ENCODE measurements around the gene FGF12. TPM values are rescaled to one million over a fixed set of nuclear protein-coding genes. Genes with fewer than 3 reads are reported as not detected.

The FGF12 gene
- total RNA-seq, 2 experiments from 2014 or later = not detected

- H3K36me3 Mint-ChIP-seq (ENCODE audit: low read depth) = no peaks in the 10 kb centered on the region
- H3K4me1 Mint-ChIP-seq = no peaks in the 10 kb centered on the region
- H3K4me3 Mint-ChIP-seq = no peak overlapping the region
- no peak overlapping the region for H3K27ac Mint-ChIP-seq
- POLR2A ChIA-PET = no interaction called here
- no peaks in the 10 kb centered on the region for H3K9me3 Mint-ChIP-seq
- CTCF ChIA-PET = interaction anchor here (0.6 kb wide), 1 partner anchor 985 kb away, joined by 3 read pairs; no protein-coding TSS in a partner anchor
- H3K27me3 Mint-ChIP-seq = peaks cover 6% of the 10 kb centered on the region
- DNase-seq = no peak
Observed at GRCh38 chr3:192433704-192434103, 293.6 kb downstream of the FGF12 start.

DNA sequence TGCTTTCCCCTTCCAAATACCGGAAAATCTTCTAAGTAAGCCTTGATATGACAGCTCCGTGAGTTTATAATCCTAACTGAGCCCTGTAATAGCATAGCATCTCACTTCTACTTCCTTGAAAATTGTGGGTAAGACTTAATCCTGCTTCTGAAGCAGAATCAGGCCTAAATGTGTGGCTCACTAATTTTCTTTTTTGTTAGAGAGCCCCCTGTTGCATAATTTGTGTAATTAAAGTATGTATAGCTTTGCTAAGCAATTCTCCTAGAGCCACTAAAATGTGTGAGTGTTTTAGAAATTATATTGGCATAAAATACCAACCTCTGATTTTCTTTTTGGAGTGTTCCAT is 304.4 kb downstream of the FGF12 start:
- no peak overlapping the region for H3K27ac Mint-ChIP-seq
- ChIA-PET POLR2A (no interaction called here), CTCF (interaction anchor here (0.7 kb wide), 1 partner anchor 26 kb away, joined by 3 read pairs; no protein-coding TSS in a partner anchor)
- no peaks in the 10 kb centered on the region for H3K9me3 Mint-ChIP-seq
- H3K4me3 Mint-ChIP-seq = no peak overlapping the region
- DNase-seq = no peak
- no peaks in the 10 kb centered on the region for H3K4me1 Mint-ChIP-seq
- peaks cover under 1% of the 10 kb centered on the region for H3K27me3 Mint-ChIP-seq
- H3K36me3 Mint-ChIP-seq (ENCODE audit: low read depth) = no peaks in the 10 kb centered on the region

- H3K27me3 Mint-ChIP-seq = no peaks in the 10 kb centered on the region
- ChIA-PET POLR2A (no interaction called here), CTCF (interaction anchor here (0.7 kb wide), 1 partner anchor 25 kb away, joined by 3 read pairs; no protein-coding TSS in a partner anchor)
- DNase-seq = no peak
- H3K27ac Mint-ChIP-seq = no peak overlapping the region
- no peaks in the 10 kb centered on the region for H3K4me1 Mint-ChIP-seq
- no peak overlapping the region for H3K4me3 Mint-ChIP-seq
- no peaks in the 10 kb centered on the region for H3K9me3 Mint-ChIP-seq
- H3K36me3 Mint-ChIP-seq (ENCODE audit: low read depth) = no peaks in the 10 kb centered on the region
Observed at GRCh38 chr3:192422321-192422996, 304.9 kb downstream of the FGF12 start.

DNA sequence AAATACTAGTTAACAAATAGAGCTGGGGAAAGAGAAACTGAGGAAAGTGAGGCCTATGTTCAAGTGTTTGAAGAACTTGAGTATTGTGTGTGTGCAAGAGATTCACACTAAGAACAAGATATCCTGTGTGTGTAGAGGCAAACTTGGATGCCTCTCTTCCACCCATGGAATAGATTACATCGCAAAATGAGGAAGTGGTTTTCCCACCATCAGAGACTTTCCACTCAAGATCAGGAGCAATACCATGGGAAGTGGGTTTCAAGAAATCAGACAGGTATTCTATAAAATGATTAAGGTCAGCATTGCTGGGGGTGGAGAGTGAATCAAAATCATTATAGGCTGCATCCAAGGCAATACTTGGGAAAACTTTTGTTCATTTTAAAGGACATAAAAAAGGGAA is 308.0 kb downstream of the FGF12 start:
- CTCF ChIA-PET = no interaction called here
- POLR2A ChIA-PET = no interaction called here
- Mint-ChIP-seq H3K9me3 (no peaks in the 10 kb centered on the region), H3K4me1 (no peaks in the 10 kb centered on the region), H3K27ac (no peak overlapping the region), H3K4me3 (no peak overlapping the region), H3K36me3 (ENCODE audit: low read depth) (no peaks in the 10 kb centered on the region), H3K27me3 (peaks cover 1% of the 10 kb centered on the region)
- no peak for DNase-seq

GRCh38 chr3:192417559-192418055 is 309.7 kb downstream of the FGF12 start:
- ChIA-PET POLR2A (no interaction called here), CTCF (no interaction called here)
- Mint-ChIP-seq H3K9me3 (no peaks in the 10 kb centered on the region), H3K36me3 (ENCODE audit: low read depth) (no peaks in the 10 kb centered on the region), H3K27me3 (peaks cover 7% of the 10 kb centered on the region), H3K4me3 (no peak overlapping the region), H3K27ac (no peak overlapping the region), H3K4me1 (no peaks in the 10 kb centered on the region)
- no peak for DNase-seq

- no peak overlapping the region for H3K4me3 Mint-ChIP-seq
- no peak for DNase-seq
- CTCF ChIA-PET = no interaction called here
- no peaks in the 10 kb centered on the region for H3K9me3 Mint-ChIP-seq
- POLR2A ChIA-PET = no interaction called here
- H3K36me3 Mint-ChIP-seq (ENCODE audit: low read depth) = no peaks in the 10 kb centered on the region
- peaks cover 12% of the 10 kb centered on the region for H3K27me3 Mint-ChIP-seq
- no peak overlapping the region for H3K27ac Mint-ChIP-seq
- H3K4me1 Mint-ChIP-seq = no peaks in the 10 kb centered on the region
Observed at GRCh38 chr3:192417017-192417416, 310.3 kb downstream of the FGF12 start.

GRCh38 chr3:192413461-192413860 is 313.9 kb downstream of the FGF12 start:
- no peak for DNase-seq
- CTCF ChIA-PET = no interaction called here
- H3K36me3 Mint-ChIP-seq (ENCODE audit: low read depth) = no peaks in the 10 kb centered on the region
- peaks cover 1% of the 10 kb centered on the region for H3K4me1 Mint-ChIP-seq
- peaks cover 39% of the 10 kb centered on the region for H3K27me3 Mint-ChIP-seq
- H3K9me3 Mint-ChIP-seq = no peaks in the 10 kb centered on the region
- no peak overlapping the region for H3K4me3 Mint-ChIP-seq
- H3K27ac Mint-ChIP-seq = no peak overlapping the region
- POLR2A ChIA-PET = no interaction called here

- CTCF ChIA-PET = no interaction called here
Observed at GRCh38 chr3:192410684-192410960, 316.7 kb downstream of the FGF12 start.

DNA sequence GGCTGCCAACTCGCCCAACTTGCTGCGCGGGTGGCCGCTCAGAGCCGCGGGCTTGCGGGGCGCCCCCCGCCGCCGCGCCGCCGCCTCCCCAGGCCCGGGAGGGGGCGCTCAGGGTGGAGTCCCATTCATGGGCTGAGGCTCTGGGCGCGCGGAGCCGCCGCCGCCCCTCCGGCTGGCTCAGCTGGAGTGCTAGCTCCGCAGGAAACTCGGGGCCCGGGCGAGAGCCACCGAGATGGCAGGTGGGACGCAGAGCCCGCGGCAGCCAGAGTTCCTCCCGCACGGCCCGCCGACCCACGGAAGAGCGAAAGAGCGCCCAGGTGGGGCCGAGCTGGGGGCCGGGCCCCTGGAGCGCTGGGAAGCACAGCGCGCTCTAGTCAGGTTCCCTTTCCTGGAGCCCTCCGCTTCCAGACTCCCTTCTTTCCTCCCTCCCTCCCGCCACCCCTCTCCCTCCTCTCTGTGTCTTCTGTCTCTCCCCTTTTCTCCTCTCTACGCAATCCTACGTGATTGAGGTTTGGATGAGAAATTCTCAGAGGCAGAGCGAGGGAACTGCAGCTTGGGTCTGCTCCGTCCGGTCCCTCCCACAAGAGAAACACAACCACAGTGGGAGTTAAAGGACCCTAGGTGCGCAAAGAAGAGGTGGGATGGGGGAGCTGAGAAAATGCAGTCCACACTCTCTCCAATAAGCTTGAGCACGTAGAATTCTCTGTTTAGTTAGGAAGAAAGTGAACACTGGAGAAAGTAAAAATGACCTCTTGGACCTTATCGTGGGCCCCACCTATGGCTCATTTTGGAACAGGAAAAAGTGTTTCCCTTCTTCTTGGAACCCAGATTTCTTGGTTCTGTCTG is 317.3 kb downstream of the FGF12 start:
- H3K4me3 Mint-ChIP-seq = no peak overlapping the region
- no peak for DNase-seq
- ChIA-PET POLR2A (no interaction called here), CTCF (no interaction called here)
- H3K27ac Mint-ChIP-seq = no peak overlapping the region
- no peaks in the 10 kb centered on the region for H3K9me3 Mint-ChIP-seq
- no peaks in the 10 kb centered on the region for H3K36me3 Mint-ChIP-seq (ENCODE audit: low read depth)
- H3K27me3 Mint-ChIP-seq = peaks cover 60% of the 10 kb centered on the region
- H3K4me1 Mint-ChIP-seq = peaks cover 2% of the 10 kb centered on the region

More at GRCh38 chr3:192410684-192410960, 316.7 kb downstream of the FGF12 start:
- Mint-ChIP-seq H3K27ac (no peak overlapping the region), H3K4me1 (peaks cover 2% of the 10 kb centered on the region), H3K36me3 (ENCODE audit: low read depth) (no peaks in the 10 kb centered on the region), H3K27me3 (peaks cover 60% of the 10 kb centered on the region), H3K9me3 (no peaks in the 10 kb centered on the region), H3K4me3 (no peak overlapping the region)
- no peak for DNase-seq
- POLR2A ChIA-PET = no interaction called here

DNA sequence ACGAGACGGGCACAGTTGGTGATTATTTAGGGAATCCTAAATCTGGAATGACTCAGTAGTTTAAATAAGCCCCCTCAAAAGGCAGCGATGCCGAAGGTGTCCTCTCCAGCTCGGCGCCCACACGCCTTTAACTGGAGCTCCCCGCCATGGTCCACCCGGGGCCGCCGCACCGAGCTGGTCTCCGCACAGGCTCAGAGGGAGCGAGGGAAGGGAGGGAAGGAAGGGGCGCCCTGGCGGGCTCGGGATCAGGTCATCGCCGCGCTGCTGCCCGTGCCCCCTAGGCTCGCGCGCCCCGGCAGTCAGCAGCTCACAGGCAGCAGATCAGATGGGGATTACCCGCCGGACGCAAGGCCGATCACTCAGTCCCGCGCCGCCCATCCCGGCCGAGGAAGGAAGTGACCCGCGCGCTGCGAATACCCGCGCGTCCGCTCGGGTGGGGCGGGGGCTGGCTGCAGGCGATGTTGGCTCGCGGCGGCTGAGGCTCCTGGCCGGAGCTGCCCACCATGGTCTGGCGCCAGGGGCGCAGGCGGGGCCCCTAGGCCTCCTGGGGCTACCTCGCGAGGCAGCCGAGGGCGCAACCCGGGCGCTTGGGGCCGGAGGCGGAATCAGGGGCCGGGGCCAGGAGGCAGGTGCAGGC is 318.0 kb downstream of the FGF12 start:
- Mint-ChIP-seq H3K4me3 (no peak overlapping the region), H3K36me3 (ENCODE audit: low read depth) (no peaks in the 10 kb centered on the region), H3K9me3 (no peaks in the 10 kb centered on the region), H3K27me3 (peaks cover 60% of the 10 kb centered on the region), H3K4me1 (peaks cover 2% of the 10 kb centered on the region), H3K27ac (no peak overlapping the region)
- POLR2A ChIA-PET = no interaction called here
- CTCF ChIA-PET = no interaction called here
- DNase-seq = no peak

- Mint-ChIP-seq H3K27me3 (peaks cover 60% of the 10 kb centered on the region), H3K9me3 (no peaks in the 10 kb centered on the region), H3K27ac (no peak overlapping the region), H3K4me1 (peaks cover 2% of the 10 kb centered on the region), H3K36me3 (ENCODE audit: low read depth) (no peaks in the 10 kb centered on the region), H3K4me3 (no peak overlapping the region)
- ChIA-PET POLR2A (no interaction called here), CTCF (no interaction called here)
- DNase-seq = no peak
Observed at GRCh38 chr3:192408647-192409200, 318.6 kb downstream of the FGF12 start.

GRCh38 chr3:192408007-192408646 is 319.2 kb downstream of the FGF12 start:
- H3K27ac Mint-ChIP-seq = no peak overlapping the region
- no peak overlapping the region for H3K4me3 Mint-ChIP-seq
- no peaks in the 10 kb centered on the region for H3K9me3 Mint-ChIP-seq
- H3K36me3 Mint-ChIP-seq (ENCODE audit: low read depth) = no peaks in the 10 kb centered on the region
- POLR2A ChIA-PET = no interaction called here
- peaks cover 56% of the 10 kb centered on the region for H3K27me3 Mint-ChIP-seq
- no peak for DNase-seq
- CTCF ChIA-PET = no interaction called here
- peaks cover 2% of the 10 kb centered on the region for H3K4me1 Mint-ChIP-seq

DNA sequence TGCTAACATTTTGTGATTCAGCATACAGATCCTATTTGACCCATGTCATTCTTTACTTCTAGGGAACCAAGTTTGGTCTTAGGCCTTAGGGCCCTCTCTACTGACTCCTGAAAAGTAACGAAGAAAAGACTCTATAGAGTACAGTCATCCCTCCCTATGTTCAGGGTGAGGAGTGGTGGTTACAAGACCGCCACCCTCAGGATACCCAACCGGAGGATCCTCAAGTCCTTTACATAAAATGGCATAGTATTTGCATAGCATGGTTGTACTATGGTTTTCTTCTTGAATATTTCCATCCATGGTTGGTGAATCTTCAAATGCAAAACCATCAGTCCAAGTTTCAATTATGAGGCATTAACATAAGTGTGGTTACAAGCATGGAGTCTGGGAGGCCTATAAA is 327.6 kb downstream of the FGF12 start:
- POLR2A ChIA-PET = no interaction called here
- no peak overlapping the region for H3K4me3 Mint-ChIP-seq
- H3K9me3 Mint-ChIP-seq = no peaks in the 10 kb centered on the region
- no peaks in the 10 kb centered on the region for H3K36me3 Mint-ChIP-seq (ENCODE audit: low read depth)
- no peaks in the 10 kb centered on the region for H3K27me3 Mint-ChIP-seq
- no peak overlapping the region for H3K27ac Mint-ChIP-seq
- no peaks in the 10 kb centered on the region for H3K4me1 Mint-ChIP-seq
- CTCF ChIA-PET = no interaction called here
- DNase-seq = no peak
